A673 (cell line): Measurements from ENCODE around the gene PSD. TPM values are rescaled to one million over a fixed set of nuclear protein-coding genes. Genes with fewer than 3 reads are reported as not detected.

Experiments used
- BruUV-seq: library from RNA; stranded (reverse); fragments of 400-500 nt; replicated peaks from 2 replicates; lab custom pipeline; 2021; lab: Mats Ljungman, UMichigan
- CTCF ChIA-PET: fragments of 300-600 bp; sonication (Branson Sonifier 250); formaldehyde crosslinking; loops from one replicate; lab custom pipeline; 2022; ENCODE audit warnings: antibody characterized with exemption; lab: Charles Lee
- POLR2A ChIA-PET: fragments of 300-600 bp; sonication (Branson Sonifier 250); formaldehyde crosslinking; loops from one replicate; lab custom pipeline; 2022; ENCODE audit warnings: antibody characterized with exemption; ENCODE audit not compliant: low non-redundant PET; lab: Charles Lee
- DNase-seq: peaks from one replicate; pipeline ENCODE4 v3.0.0-alpha.2; 2015; ENCODE audit warnings: low spot score
- H3K27ac ChIP-seq: fragments of 200-600 bp; sonication (generic); 2 replicates; pipeline ENCODE4 v1.5.1; 2016; ENCODE audit warnings: mixed run types, low read depth, mild to moderate bottlenecking, mixed read lengths, antibody characterized with exemption, low read length; ENCODE audit not compliant: poor library complexity, severe bottlenecking
- H3K27me3 ChIP-seq: fragments of 200-600 bp; sonication (generic); replicated peaks from 2 replicates; pipeline ENCODE4 v1.6.1; 2017; ENCODE audit warnings: mixed run types, low read depth, mild to moderate bottlenecking, mixed read lengths, antibody characterized with exemption, low read length; ENCODE audit not compliant: insufficient read depth, poor library complexity
- H3K36me3 ChIP-seq: fragments of 200-600 bp; sonication (generic); 2 replicates; pipeline ENCODE4 v1.6.1; 2016; ENCODE audit warnings: mixed run types, mild to moderate bottlenecking, mixed read lengths, antibody characterized with exemption, low read length; ENCODE audit not compliant: insufficient read depth, poor library complexity, severe bottlenecking
- H3K4me1 ChIP-seq: fragments of 200-600 bp; sonication (generic); 2 replicates; pipeline ENCODE4 v1.6.1; 2017; ENCODE audit warnings: mixed run types, mild to moderate bottlenecking, mixed read lengths, antibody characterized with exemption, low read length; ENCODE audit not compliant: insufficient read depth, poor library complexity, severe bottlenecking
- H3K4me3 ChIP-seq: fragments of 200-600 bp; sonication (generic); 2 replicates; pipeline ENCODE4 v1.5.1; 2016; ENCODE audit warnings: low read depth, mixed run types, mild to moderate bottlenecking, mixed read lengths, low read length; ENCODE audit not compliant: poor library complexity, severe bottlenecking
- H3K9me3 ChIP-seq: fragments of 200-600 bp; sonication (generic); 2 replicates; pipeline ENCODE4 v1.6.1; 2016; ENCODE audit warnings: mixed run types, low read depth, mild to moderate bottlenecking, mixed read lengths, antibody characterized with exemption, low read length; ENCODE audit not compliant: poor library complexity, severe bottlenecking
- CTCF ChIP-seq: fragments of 300-800, 200-600 bp; sonication (generic); conservative IDR thresholded peaks from 2 replicates; pipeline ENCODE4 v1.5.1; 2017; ENCODE audit warnings: low read depth, mild to moderate bottlenecking, antibody characterized with exemption, low read length, moderate library complexity, mixed read lengths
- EZH2 ChIP-seq: fragments of 200-600 bp; sonication (generic); IDR thresholded peaks from 2 replicates; pipeline ENCODE4 v1.6.1; 2017; ENCODE audit warnings: borderline replicate concordance, low read depth, mild to moderate bottlenecking, mixed read lengths, antibody characterized with exemption, low read length; ENCODE audit not compliant: poor library complexity, severe bottlenecking
- intact Hi-C: fragments of 100-400 bp; cut with micrococcal nuclease; formaldehyde crosslinking; loops from one replicate; pipeline ENCODE4 v1.10.0; 2022; ENCODE audit not compliant: unreplicated experiment
- total RNA-seq: library from RNA; stranded (reverse); gene quantifications from 2 replicates; pipeline ENCODE4 v1.2.3, GENCODE V29; 2021

The PSD gene
- total RNA-seq, 1 experiment from 2014 or later, result 5.8 TPM

- CTCF ChIA-PET, result no interaction called here
- intact Hi-C loops, result no loop called here
- Histone ChIP-seq H3K4me3 (no peak overlapping the region), H3K27me3 (no peaks in the 10 kb centered on the region), H3K36me3 (no peaks in the 10 kb centered on the region), H3K4me1 (no peaks in the 10 kb centered on the region), H3K27ac (no peak overlapping the region), H3K9me3 (no peaks in the 10 kb centered on the region)
- no TSS peak for BruUV-seq
- POLR2A ChIA-PET, result no interaction called here
- no peak for DNase-seq
- TF ChIP-seq EZH2 (no peak), CTCF (no peak)
These were observed 26.3 kb upstream of the PSD start for GRCh38 chr10:102444851-102445250.

- ChIA-PET POLR2A (no interaction called here), CTCF (no interaction called here)
- no peak overlapping the region for H3K4me3 ChIP-seq
These were observed 19.8 kb upstream of the PSD start for GRCh38 chr10:102438374-102438773.

GRCh38 chr10:102437515-102437914 lies 18.9 kb upstream of the PSD start:
- intact Hi-C loops, result no loop called here
- TF ChIP-seq EZH2 (no peak), CTCF (no peak)
- H3K4me3 ChIP-seq, result no peak overlapping the region
- ChIA-PET CTCF (no interaction called here), POLR2A (no interaction called here)
- H3K36me3 ChIP-seq, result no peaks in the 10 kb centered on the region
- H3K27me3 ChIP-seq, result no peaks in the 10 kb centered on the region
- peaks cover 6% of the 10 kb centered on the region for H3K4me1 ChIP-seq
- no peak for DNase-seq
- no TSS peak for BruUV-seq
- no peaks in the 10 kb centered on the region for H3K9me3 ChIP-seq
- H3K27ac ChIP-seq, result no peak overlapping the region

More at GRCh38 chr10:102438374-102438773, 19.8 kb upstream of the PSD start:
- Histone ChIP-seq H3K4me1 (peaks cover 6% of the 10 kb centered on the region), H3K27ac (no peak overlapping the region), H3K27me3 (no peaks in the 10 kb centered on the region), H3K36me3 (no peaks in the 10 kb centered on the region), H3K9me3 (no peaks in the 10 kb centered on the region)
- intact Hi-C loops, result no loop called here
- no TSS peak for BruUV-seq
- DNase-seq, result no peak
- TF ChIP-seq EZH2, result no peak
- no peak for TF ChIP-seq CTCF
